ENCODE measurements around the gene CD276.

CD276 gene

GRCh38 chr15:73679180-73679579 lies 5.0 kb upstream of the CD276 start:
- no peaks in the 10 kb centered on the region for H3K9me3 Mint-ChIP-seq

DNA sequence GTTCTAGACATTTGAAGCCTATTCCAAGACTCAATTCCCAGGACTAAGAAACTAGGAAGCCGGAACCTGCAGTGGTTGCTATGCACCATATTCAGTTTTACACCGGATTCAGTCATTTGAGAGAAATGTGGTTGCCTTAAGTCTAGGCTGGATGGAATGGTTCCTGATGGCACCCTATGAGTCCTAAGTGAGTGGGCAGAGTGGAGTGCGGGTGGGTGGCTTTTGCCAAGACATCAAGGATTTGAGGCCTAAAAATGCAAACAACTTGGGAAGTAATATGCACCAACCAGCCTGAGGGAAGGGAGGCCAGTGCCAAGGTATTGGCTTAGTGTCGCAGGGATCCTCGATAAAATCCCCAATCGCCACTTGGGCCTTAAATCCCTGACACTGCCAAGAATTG lies 4.2 kb upstream of the CD276 start:
- Mint-ChIP-seq H3K4me1 (peaks cover 4% of the 10 kb centered on the region), H3K9me3 (no peaks in the 10 kb centered on the region), H3K27me3 (peaks cover 14% of the 10 kb centered on the region), H3K27ac (no peak overlapping the region), H3K4me3 (no peak overlapping the region), H3K36me3 (no peaks in the 10 kb centered on the region)
- no peak for ATAC-seq (ENCODE audit: low read depth)
- no peak for DNase-seq (ENCODE audit: low spot score in 2 of 2)

More at GRCh38 chr15:73679180-73679579, 5.0 kb upstream of the CD276 start:
- Mint-ChIP-seq H3K27ac (no peak overlapping the region), H3K4me3 (no peak overlapping the region), H3K36me3 (no peaks in the 10 kb centered on the region), H3K4me1 (peaks cover 2% of the 10 kb centered on the region), H3K27me3 (peaks cover 18% of the 10 kb centered on the region)
- ATAC-seq (ENCODE audit: low read depth) (no peak), DNase-seq (ENCODE audit: low spot score in 2 of 2) (no peak)

DNA sequence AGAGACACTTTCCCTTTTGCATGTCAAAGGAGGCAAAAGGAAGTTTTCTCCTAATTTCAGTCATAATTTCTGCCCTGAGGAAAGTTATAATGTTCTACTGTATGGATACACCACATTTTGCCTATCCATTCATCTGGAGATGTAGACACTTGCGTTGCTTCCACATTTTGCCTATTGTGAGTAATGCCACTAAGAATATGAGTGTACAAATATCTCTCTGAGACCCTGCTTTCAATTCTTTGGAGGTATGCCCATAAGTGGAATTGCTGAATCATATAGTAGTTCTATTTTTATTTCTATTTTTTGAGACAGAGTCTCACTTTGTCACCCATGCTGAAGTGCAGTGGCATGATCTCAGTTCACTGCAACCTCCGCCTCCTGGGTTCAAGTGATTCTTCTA lies 3.6 kb upstream of the CD276 start:
- no peak for ATAC-seq (ENCODE audit: low read depth)
- H3K4me1 Mint-ChIP-seq: peaks cover 6% of the 10 kb centered on the region

DNA sequence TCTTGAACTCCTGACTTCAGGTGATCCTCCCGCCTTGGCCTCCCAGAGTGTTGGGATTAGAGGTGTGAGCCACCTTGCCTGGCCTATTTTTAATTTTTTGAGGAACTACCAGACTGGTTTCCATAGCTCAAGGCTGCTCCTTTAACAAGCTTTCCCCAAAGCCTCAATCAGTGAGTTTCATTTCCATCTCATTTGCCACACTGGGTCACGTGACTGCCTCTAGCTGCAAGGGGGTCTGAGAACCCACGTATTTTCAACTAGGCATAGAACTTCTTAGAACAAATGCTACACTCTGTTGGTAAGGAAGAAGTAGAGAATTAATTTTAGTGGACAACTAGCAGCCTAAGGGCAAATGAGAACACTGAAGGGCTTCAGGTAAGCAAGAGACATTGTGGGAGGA lies 3.1 kb upstream of the CD276 start:
- DNase-seq (ENCODE audit: low spot score in 2 of 2): no peak
- H3K4me1 Mint-ChIP-seq: peaks cover 6% of the 10 kb centered on the region
- no peak overlapping the region for H3K4me3 Mint-ChIP-seq
- no peaks in the 10 kb centered on the region for H3K36me3 Mint-ChIP-seq
- H3K27me3 Mint-ChIP-seq: peaks cover 19% of the 10 kb centered on the region
- H3K27ac Mint-ChIP-seq: no peak overlapping the region
- no peaks in the 10 kb centered on the region for H3K9me3 Mint-ChIP-seq
- no peak for ATAC-seq (ENCODE audit: low read depth)

More for the DNA sequence above, 3.6 kb upstream of the CD276 start:
- Mint-ChIP-seq H3K27ac (no peak overlapping the region), H3K9me3 (no peaks in the 10 kb centered on the region), H3K36me3 (no peaks in the 10 kb centered on the region), H3K4me3 (no peak overlapping the region), H3K27me3 (peaks cover 15% of the 10 kb centered on the region)
- no peak for DNase-seq (ENCODE audit: low spot score in 2 of 2)

DNA sequence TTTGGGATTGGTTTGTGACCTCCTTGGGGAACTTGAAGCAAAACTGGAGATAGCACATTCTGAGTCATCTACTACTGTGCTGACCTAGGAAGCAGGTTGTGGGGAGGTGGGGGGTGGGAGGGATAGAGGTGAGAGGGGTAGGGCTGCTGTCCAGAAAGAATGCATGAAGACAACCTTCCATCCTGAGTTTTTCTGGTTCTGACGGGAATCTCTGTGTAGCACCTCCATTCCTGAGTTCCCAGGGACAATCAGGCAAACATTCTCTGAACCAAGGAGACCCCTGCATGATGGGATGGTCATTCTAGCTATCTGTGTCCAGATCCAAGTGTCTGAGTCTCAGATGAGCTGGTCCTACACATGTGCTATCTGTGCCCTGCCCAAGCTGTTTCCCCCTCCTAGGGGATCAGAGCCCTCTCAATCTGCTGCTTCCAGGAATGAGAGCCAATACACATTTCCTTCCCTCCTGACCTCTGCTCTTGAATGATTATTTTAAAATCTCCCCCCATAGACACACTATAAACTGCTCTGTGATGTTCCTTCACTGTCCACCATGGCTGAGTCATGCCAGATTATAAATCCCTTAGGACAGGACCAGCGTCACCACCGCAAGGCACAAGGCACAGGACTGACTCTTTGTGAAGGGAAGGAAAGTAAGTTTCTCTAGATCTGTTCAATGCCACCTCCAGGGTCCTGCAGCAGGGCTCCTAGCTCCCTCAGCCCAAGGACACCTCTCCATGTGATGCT lies 2.2 kb upstream of the CD276 start:
- no peak overlapping the region for H3K4me3 Mint-ChIP-seq
- no peaks in the 10 kb centered on the region for H3K36me3 Mint-ChIP-seq
- H3K4me1 Mint-ChIP-seq: peaks cover 6% of the 10 kb centered on the region
- DNase-seq (ENCODE audit: low spot score in 2 of 2) (no peak), ATAC-seq (ENCODE audit: low read depth) (no peak)
- H3K27ac Mint-ChIP-seq: no peak overlapping the region
- H3K9me3 Mint-ChIP-seq: no peaks in the 10 kb centered on the region
- H3K27me3 Mint-ChIP-seq: peaks cover 25% of the 10 kb centered on the region

- DNase-seq (ENCODE audit: low spot score in 2 of 2) (no peak), ATAC-seq (ENCODE audit: low read depth) (no peak)
- Mint-ChIP-seq H3K9me3 (no peaks in the 10 kb centered on the region), H3K4me3 (no peak overlapping the region), H3K4me1 (peaks cover 6% of the 10 kb centered on the region), H3K27ac (no peak overlapping the region), H3K36me3 (no peaks in the 10 kb centered on the region), H3K27me3 (peaks cover 26% of the 10 kb centered on the region)
These were observed 1.5 kb upstream of the CD276 start for GRCh38 chr15:73682600-73683090.

GRCh38 chr15:73683257-73683776 lies 866 bp upstream of the CD276 start:
- no peak for DNase-seq (ENCODE audit: low spot score in 2 of 2)
- peaks cover 6% of the 10 kb centered on the region for H3K4me1 Mint-ChIP-seq
- no peak for ATAC-seq (ENCODE audit: low read depth)
- H3K9me3 Mint-ChIP-seq: no peaks in the 10 kb centered on the region
- peak overlapping the region; percentile 71 for H3K4me3 Mint-ChIP-seq
- H3K27ac Mint-ChIP-seq: no peak overlapping the region
- H3K36me3 Mint-ChIP-seq: no peaks in the 10 kb centered on the region
- peaks cover 29% of the 10 kb centered on the region for H3K27me3 Mint-ChIP-seq

DNA sequence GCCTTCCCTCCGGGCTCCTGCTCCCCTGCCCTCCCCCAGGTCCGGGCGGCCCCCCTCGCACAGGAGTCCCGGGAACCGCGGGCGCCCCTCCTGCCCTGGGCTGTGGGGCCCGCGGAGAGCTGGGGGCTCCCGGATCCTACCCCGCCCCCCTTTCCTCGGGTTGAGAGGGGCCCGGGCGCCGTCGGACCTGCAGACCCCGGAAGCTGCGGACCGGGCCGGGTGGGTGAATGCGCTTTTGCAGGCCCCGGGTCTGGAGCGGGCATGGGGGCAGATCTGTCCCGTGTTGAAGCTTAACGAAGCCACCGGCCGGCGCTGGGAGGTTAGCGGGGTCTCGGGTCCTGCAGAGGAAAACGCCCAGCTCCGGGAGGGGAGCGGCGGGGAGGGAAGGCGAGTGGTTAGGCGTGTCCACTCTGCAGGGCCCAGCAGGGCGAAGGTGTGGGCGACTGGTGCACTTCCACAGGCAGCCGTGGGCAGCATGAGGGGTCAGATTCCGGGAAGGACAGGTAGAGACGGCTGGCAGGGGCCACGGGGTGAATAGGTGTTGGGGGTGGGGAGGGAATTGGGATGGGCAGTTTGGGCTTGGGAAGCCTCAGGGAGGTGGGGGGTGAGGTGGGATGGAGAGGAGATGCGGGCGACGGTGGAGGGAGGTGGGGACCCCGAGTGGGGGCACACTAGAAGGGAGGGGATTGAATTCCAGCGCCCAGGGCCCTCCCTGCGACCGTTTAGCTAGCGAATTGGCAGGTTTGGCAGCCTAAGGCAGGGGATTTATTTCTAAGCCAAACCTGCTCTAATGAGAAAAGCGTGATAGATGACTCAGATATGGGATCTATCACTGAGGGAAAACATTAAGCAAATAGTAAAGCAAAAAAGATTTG lies 635 bp downstream of the CD276 start:
- peak overlapping the region; percentile 53 for H3K4me3 Mint-ChIP-seq
- H3K36me3 Mint-ChIP-seq: no peaks in the 10 kb centered on the region
- peaks cover 28% of the 10 kb centered on the region for H3K27me3 Mint-ChIP-seq
- H3K27ac Mint-ChIP-seq: no peak overlapping the region
- no peaks in the 10 kb centered on the region for H3K9me3 Mint-ChIP-seq
- ATAC-seq (ENCODE audit: low read depth) (no peak), DNase-seq (ENCODE audit: low spot score in 2 of 2) (no peak)
- peaks cover 6% of the 10 kb centered on the region for H3K4me1 Mint-ChIP-seq

- no peaks in the 10 kb centered on the region for H3K36me3 Mint-ChIP-seq
- no peak overlapping the region for H3K27ac Mint-ChIP-seq
- no peak for DNase-seq (ENCODE audit: low spot score in 2 of 2)
- peaks cover 6% of the 10 kb centered on the region for H3K4me1 Mint-ChIP-seq
- H3K9me3 Mint-ChIP-seq: no peaks in the 10 kb centered on the region
- H3K4me3 Mint-ChIP-seq: no peak overlapping the region
- ATAC-seq (ENCODE audit: low read depth): no peak
- H3K27me3 Mint-ChIP-seq: peaks cover 28% of the 10 kb centered on the region
These were observed 1.8 kb downstream of the CD276 start for GRCh38 chr15:73685981-73686380.

GRCh38 chr15:73686781-73687256 lies 2.6 kb downstream of the CD276 start:
- H3K27me3 Mint-ChIP-seq: peaks cover 27% of the 10 kb centered on the region
- no peak overlapping the region for H3K4me3 Mint-ChIP-seq
- no peaks in the 10 kb centered on the region for H3K36me3 Mint-ChIP-seq
- no peak overlapping the region for H3K27ac Mint-ChIP-seq
- H3K9me3 Mint-ChIP-seq: no peaks in the 10 kb centered on the region
- H3K4me1 Mint-ChIP-seq: peaks cover 6% of the 10 kb centered on the region
- no peak for ATAC-seq (ENCODE audit: low read depth)
- no peak for DNase-seq (ENCODE audit: low spot score in 2 of 2)

GRCh38 chr15:73687351-73687750 lies 3.2 kb downstream of the CD276 start:
- no peak for ATAC-seq (ENCODE audit: low read depth)
- Mint-ChIP-seq H3K9me3 (no peaks in the 10 kb centered on the region), H3K27ac (no peak overlapping the region), H3K4me3 (no peak overlapping the region), H3K27me3 (peaks cover 23% of the 10 kb centered on the region), H3K4me1 (peaks cover 6% of the 10 kb centered on the region), H3K36me3 (no peaks in the 10 kb centered on the region)
- DNase-seq (ENCODE audit: low spot score in 2 of 2): no peak

GRCh38 chr15:73688455-73688854 lies 4.3 kb downstream of the CD276 start:
- ATAC-seq (ENCODE audit: low read depth): no peak
- H3K27me3 Mint-ChIP-seq: peaks cover 20% of the 10 kb centered on the region
- H3K9me3 Mint-ChIP-seq: no peaks in the 10 kb centered on the region
- no peak overlapping the region for H3K27ac Mint-ChIP-seq
- no peak overlapping the region for H3K4me3 Mint-ChIP-seq
- peaks cover 6% of the 10 kb centered on the region for H3K4me1 Mint-ChIP-seq
- DNase-seq (ENCODE audit: low spot score in 2 of 2): no peak
- no peaks in the 10 kb centered on the region for H3K36me3 Mint-ChIP-seq

DNA sequence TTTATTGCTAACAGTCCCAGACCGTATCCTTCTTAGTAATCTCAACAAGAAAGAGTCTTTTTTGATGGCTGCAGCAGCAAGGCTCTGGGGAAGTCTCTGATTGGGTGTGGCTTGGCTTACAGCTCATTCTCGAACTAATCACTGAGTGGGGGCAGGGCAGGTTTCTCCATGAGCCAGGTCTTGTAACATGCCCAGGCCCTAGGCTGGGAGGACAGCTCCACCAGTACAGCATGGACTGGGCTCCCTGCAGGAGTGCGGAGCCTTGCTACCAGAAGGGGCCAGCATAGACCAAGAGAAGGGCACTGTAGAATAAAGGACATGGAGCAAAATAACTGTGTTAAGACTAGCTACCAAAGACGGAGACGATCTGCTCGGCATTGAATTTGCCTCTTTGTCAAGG lies 7.2 kb downstream of the CD276 start:
- DNase-seq (ENCODE audit: low spot score in 2 of 2): no peak
- Mint-ChIP-seq H3K4me1 (no peaks in the 10 kb centered on the region), H3K27ac (no peak overlapping the region), H3K9me3 (no peaks in the 10 kb centered on the region), H3K36me3 (no peaks in the 10 kb centered on the region), H3K4me3 (no peak overlapping the region), H3K27me3 (peaks cover 22% of the 10 kb centered on the region)
- ATAC-seq (ENCODE audit: low read depth): no peak

- H3K4me1 Mint-ChIP-seq: peaks cover 12% of the 10 kb centered on the region
- H3K27me3 Mint-ChIP-seq: peaks cover 16% of the 10 kb centered on the region
- no peak overlapping the region for H3K4me3 Mint-ChIP-seq
- H3K9me3 Mint-ChIP-seq: no peaks in the 10 kb centered on the region
- DNase-seq (ENCODE audit: low spot score in 2 of 2) (no peak), ATAC-seq (ENCODE audit: low read depth) (no peak)
- H3K27ac Mint-ChIP-seq: no peak overlapping the region
- no peaks in the 10 kb centered on the region for H3K36me3 Mint-ChIP-seq
These were observed 10.2 kb downstream of the CD276 start for GRCh38 chr15:73694419-73694818.
